Measurements from ENCODE around the gene GPR3.
"Not testable (repeated sequence)": the region's sequence is repeated elsewhere in the genome, so short reads cannot be mapped to it uniquely, and the experiment has no call there.

The GPR3 gene

DNA sequence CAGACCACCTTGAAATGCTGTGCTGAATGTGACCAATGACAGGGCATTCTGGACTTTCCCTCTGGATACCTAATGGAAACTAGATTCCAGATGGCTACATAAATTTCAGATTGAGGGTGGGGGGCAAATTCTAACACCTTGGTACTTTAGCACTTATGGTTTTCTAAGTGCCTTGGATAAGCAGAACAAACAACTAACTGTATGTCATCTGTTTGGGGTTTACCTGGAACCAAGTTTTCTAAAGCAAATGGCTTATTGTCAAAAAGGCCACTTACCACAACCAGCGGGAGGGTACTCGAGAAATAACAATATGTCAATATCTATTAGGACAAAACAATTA lies 39.1 kb downstream of the GPR3 start:
- no peak for DNase-seq

DNA sequence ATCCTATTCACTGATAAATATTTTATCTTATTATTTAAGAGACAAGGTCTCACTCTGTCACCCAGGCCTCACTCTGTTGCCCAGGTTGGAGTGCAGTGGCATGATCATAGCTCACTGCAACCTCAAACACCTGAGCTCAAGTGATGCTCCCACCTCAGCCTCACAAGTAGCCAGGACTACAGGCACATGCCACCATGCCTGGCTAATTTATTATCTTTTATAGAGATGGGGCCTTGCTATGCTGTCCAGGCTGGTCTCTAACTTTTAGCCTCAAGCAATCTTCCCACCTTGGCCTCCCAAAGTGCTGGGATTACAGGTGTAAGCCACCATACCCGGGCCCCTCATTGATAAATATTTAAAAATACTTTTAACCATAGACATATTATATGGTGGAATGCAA lies 40.3 kb downstream of the GPR3 start:
- not testable (repeated sequence) for DNase-seq

DNA sequence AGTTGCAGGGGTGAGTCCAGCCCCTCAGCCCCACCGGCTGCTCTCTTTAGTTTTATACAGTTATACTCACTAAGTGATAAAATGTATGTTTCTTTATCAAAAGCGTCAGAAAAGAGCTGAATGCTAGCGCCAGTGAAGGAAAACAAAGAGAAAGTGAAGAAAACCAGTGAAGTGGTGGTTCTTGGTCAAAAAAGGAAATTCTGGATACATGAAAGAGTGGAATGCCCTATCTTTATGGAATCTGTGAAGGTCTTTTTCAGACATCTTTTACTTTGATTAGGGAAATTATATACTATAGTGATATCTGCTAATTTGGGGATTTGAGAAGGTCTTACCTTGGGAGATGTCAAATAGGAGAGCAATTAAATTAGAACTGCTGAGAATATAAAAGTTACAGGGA lies 41.3 kb downstream of the GPR3 start:
- no peak for DNase-seq

DNA sequence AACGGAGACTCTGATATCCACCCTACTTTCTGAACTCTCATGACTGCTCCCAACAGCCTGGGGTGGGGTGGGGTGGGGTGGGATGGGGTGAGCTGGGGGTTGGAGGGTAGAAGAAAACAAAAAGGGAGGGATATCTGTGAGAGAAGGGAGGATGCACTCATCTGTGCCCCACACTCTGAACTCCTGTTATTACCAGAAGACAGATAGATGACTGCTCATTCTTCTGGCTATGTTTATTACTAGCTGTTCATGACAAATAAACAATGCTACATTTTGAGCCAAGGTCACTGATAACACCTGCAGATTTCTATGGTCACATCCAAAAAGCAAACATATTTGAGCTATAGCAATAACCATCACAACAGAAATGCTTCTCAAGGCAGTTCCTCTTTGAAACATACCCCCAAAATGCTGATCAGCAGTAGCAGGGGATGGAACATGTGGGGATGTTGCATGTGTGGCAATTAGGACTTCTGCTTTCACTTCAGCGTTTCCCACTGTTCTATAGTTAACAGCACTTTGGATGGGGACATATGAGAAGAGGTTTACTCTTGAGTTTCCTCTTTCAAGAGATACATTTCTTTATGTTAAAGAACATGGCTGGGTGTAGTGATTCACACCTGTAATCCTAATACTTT lies 43.3 kb downstream of the GPR3 start:
- no peak for DNase-seq

DNA sequence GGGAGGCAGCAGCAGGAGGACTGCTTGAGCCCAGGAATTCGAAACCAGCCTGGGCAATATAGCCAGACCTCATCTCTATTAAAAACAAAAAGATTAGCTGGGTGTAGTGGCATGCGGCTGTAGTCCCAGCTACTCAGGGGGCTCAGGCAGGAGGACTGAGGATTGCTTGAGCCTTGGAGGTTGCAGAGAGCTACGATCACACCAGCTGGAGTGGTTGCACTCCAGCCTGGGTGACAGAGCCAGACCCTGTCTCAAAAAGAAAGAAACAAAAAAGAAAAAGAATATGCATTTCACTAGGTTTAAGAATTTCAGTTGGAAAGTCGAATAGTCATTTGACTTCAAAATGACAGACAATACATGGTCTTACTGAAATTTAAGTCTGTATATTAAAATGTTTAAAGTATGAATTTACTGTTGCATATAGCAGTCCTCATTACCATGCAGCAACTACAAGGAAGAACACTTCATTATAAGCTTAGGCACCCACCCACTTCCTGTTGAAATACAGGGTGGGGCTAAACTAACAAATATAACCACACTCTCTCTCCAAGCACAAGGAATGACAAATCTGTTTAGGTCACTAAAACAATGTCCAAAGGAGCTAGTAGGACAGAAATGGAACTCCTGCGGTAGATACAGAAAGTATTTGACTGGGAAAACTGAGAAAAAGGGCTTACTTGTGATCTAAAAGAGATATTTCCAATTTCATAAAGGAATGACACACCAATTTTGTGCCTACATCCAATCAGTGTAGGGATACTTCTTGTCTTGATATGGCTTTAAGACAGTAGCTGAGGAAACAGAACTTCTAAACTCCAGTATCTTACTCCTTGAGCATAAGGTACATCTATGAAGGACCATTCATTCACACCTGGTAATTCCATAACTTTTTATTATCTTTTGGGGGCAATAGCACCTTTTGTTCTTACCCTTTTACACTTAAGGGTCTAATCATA lies 44.1 kb downstream of the GPR3 start:
- no peak for DNase-seq

DNA sequence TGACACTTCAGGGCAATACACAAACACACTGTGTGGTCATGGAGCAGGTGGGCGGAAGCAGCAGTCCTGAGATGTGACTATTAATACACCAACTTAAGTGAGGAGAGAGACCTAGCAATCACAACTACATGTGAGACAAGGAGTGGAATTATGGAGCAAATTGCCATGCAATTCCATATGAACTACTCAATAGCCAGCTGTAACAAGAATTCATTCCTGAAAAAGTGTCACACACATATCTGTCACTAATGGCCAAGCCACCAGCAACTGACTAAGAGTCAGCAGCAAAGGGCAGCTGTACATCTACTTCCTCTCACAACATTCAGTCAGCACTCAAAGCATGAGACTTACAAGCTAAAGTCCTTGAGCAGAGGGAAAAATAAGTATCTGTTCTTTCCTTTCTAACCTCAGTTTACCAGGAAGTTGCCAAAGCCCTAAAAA lies 46.2 kb downstream of the GPR3 start:
- DNase-seq, result no peak

DNA sequence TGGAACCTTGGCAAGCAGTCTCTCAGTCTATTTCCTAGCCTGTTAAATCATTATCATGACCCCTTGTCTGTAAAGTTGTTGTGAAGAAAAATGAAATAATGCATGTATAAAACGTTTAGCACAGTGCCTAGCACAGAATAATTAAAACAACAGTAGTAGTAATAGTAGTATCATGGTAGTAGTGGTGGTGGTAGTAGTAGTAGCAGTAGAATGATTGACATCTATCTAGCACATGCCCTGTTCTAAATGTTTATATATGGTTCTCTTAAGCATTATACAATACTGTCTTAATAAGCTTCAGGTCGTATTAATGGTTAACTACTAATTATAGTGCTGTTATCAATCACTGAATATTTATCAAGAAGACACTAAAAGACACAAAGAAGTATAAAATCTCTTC lies 46.7 kb downstream of the GPR3 start:
- DNase-seq, result no peak

DNA sequence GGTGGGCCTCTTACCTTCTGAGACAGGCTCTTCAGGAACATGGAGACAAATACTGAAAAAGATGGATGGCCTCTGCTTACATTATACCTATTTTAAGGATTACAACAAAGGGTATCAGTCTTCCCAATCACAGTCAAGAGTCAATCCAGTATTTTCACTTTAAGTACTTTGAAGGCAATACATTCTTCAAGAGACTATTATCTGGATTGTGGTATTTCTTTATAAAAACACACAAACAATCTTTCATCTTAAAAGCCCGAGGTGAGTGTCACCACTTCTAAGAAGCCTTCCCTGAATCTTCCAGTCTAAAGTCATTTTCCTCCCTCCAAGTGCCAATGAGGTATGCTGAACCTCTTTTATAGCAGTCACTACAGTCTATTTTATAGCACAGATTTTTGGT lies 52.2 kb downstream of the GPR3 start:
- DNase-seq, result no peak

Measured in NCI-H1105 (cell line).